ENCODE data around the gene ELAVL1.
"Not testable (repeated sequence)": the region's sequence is repeated elsewhere in the genome, so short reads cannot be mapped to it uniquely, and the experiment has no call there.

Gene ELAVL1

DNA sequence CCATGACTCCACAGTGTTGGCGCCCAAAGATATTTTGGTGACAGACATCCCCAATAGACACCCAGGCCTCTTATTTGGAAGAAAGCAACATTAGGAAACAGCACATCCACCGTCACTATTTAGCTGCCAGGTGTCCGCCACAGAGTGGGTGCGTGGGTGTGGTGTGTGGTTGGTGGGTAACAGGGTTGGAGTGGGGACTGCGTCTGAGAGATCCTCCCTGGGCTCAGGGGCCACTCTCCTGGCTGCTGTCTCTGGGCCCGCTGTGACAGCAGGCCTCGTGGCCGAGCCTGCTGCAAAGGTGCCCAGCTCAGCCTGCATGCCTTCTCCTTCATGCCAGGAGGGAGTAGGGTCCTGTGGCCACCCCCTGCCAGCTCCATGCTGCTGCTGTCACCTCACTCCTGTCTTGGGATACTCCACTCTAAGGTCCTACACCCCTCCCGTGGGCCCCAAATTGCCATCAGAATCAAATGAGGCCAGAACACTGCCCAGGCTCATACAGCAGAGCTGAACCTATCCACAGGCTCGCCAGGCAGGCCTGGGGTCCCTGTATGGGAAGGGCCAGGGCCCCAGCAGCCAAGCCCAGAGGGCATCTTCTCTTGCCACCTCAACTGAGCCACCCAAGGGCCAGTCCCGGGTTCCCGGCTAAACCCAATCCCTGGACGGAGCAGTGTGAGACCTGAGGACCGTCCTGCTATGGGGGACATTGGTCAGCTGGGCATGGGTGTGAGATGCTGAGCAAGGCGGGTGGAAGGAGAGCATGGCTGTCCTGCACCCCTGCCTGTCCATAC is 37.2 kb downstream of the ELAVL1 start:
- DNase-seq = no peak

GRCh38 chr19:7965921-7966665 is 39.3 kb downstream of the ELAVL1 start:
- no peak for DNase-seq

DNA sequence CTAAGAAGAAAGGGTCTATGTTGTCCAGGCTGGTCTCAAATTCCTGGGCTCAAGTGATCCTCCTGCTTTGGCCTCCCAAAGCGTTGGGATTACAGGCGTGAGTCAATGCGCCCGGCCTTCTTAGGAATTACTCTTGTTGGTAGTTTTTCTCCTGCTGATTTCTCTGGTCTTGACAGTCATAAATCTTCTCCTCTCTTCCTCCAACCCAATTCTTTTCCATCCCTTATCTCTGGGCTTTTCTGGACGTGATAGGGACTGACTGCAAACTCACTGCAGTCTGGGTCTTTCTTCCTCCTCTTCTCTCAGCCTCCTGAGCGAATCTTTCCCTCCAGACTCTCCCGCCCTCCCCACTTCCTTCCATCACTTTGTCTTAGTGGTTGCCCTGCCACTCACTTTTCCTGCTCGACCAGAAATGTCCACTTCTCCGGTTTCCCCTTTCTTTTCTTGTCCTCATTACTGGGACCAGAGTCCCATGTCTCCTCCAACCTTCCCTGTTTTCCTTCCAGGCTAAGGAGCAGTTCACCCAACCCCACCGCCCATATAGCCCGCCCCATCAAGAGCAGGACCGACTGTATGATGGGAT is 40.1 kb downstream of the ELAVL1 start:
- DNase-seq = no peak

GRCh38 chr19:7963566-7963965 is 41.9 kb downstream of the ELAVL1 start:
- DNase-seq = no peak

- no peak for DNase-seq
These were observed 42.7 kb downstream of the ELAVL1 start for GRCh38 chr19:7962644-7963268.

DNA sequence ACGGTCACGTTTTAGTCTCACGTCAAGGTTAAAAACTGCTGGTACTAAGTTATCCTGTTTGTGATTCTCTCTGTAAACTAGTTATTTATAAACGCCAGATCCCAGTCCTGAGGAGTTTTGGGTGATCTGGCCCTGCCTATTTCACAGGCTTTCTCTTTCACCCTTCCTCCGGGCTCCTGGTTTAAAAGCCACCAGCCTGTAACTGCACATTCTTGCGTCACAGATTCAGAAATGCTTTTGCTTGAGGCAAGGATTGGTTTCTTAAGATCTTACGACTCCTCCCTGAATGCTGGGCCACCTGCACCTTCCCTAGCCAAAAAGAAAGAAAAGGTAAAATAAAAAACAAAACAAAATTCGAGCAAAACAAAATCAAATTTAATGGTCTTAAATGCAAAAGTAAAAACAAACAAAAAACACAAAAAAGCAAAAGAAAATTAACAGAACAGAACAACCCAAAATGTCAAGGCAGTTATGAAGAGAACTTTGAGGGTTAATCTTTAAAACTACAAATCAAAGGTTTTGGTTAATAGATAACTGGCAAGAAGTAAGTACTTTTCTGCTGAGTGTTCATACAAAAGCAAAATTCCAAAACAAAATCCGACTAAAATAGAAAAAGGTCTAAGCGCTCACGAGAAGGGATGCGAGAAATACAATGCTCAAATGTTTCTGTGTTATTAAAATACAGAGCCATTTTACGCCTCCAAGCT is 43.4 kb downstream of the ELAVL1 start:
- DNase-seq = no peak

DNA sequence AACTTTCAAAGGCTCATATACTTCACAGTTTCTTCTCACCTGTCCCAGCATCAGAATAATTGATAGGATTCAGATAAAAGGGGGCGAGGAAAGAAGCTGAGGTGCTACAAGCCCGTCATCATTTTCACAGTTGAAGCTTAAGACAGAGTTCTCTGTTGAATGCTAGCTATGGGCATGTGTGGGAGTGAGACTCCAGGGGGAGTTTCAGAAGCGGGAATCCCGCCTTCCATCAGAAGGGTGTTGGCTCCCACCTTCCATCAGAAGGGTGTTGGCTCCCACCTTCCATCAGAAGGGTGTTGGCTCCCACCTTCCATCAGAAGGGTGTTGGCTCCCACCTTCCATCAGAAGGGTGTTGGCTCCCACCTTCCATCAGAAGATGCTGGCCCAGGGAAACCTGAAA is 44.4 kb downstream of the ELAVL1 start:
- not testable (repeated sequence) for DNase-seq

- DNase-seq = no peak
These were observed 46.2 kb downstream of the ELAVL1 start for GRCh38 chr19:7959211-7959610.

- no peak for DNase-seq
These were observed 49.7 kb downstream of the ELAVL1 start for GRCh38 chr19:7955696-7956095.

- no peak for DNase-seq
These were observed 51.9 kb downstream of the ELAVL1 start for GRCh38 chr19:7953576-7953975.

GRCh38 chr19:7953060-7953459 is 52.4 kb downstream of the ELAVL1 start:
- DNase-seq = no peak

- DNase-seq = no peak
These were observed 57.5 kb downstream of the ELAVL1 start for GRCh38 chr19:7947939-7948338.

- peak; percentile 91 for DNase-seq
These were observed 61.2 kb downstream of the ELAVL1 start for GRCh38 chr19:7944177-7944761.

DNA sequence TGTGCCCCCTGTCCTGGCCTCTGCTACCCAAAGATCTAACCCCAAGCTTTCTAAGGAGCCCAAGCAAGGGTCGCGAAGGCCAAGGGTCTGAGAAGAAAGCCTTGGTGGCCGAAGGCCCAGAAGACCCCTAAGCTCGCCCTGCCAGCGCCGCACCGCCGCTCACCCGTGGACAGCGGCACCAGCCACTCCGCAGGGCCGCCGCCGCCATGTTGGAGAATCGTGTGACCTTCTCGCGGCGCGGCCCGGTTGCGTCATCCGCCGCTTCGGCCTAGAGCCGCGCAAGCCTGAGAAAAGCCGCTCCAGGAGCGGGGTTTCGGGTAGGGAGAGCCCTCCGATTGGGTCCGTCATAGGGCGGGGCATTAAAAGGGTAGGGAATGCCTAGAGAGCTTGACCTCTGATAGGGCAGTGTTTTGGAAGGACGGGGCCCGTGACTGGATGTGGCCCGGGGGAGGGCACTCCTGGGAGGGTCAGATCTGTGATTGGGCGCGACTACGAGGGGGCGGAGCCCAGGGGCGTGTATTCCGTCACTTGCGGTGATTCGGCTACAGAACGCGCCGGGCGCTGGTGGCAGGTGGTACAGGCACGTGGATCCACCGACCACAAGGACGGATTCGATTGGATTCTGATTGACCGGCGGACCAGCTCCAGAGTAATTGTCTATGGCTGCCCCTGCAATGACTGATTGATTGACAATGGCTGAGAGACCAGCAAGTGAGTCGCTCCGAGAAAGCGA is 61.8 kb downstream of the ELAVL1 start, which contains the start of gene TIMM44:
TIMM44 (minus strand) TSS at position 223 of the 733 bp plus-strand sequence; CDS start at position 208, 15 bp downstream.
- peak; percentile 99 for DNase-seq

DNA sequence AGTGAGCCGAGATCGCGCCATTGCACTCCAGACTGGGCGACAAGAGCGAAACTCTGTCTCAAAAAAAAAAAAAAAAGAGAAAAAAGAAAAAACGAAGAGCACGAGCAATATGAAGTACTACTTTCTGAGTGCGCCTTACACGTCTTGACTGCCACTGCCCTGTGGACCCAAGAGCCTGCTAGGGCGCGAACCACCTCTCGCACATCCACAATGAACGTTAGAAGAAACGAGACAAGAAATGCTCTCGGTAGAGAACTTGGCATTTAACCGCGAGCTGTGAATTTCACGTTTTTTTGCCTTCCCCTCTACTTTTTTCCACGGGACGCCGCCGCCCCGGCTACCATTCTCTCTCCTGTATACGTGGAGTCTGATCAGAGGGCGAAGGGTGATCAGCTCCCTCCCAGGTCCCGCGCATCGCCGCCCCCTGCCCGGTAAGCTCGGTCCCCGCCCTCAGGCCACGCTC is 62.4 kb downstream of the ELAVL1 start:
- no peak for DNase-seq

DNA sequence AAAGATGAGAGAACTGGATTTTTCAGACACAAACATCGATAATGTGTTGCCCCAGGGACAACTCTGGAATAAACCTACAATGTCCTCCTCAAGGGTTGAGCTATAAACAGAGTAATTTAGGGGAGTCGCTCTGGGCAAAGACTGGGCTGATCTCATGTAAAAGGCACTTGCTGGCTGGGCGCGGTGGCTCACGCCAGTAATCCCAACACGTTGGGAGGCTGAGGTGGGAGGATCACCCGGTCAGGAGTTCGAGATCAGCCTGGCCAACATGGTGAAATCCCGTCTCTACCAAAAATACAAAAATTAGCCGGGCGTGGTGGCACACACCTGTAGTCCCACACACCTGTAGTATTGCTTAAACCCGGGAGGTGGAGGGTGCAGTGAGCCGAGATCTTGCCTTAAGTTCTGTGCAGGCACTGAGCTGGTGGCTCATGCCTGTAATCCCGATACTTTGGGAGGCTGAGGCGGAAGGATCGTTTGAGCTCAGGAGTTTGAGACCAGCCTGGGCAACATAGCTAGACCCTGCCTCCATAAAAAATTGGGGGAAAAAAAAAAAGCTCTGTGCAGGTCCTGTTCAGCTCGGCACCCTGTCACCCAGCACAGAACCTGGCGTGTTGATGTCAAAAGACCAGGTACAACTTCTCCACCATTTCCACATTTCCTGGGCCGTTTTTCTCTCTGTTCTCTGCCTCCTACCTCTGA is 63.4 kb downstream of the ELAVL1 start:
- DNase-seq = no peak

DNA sequence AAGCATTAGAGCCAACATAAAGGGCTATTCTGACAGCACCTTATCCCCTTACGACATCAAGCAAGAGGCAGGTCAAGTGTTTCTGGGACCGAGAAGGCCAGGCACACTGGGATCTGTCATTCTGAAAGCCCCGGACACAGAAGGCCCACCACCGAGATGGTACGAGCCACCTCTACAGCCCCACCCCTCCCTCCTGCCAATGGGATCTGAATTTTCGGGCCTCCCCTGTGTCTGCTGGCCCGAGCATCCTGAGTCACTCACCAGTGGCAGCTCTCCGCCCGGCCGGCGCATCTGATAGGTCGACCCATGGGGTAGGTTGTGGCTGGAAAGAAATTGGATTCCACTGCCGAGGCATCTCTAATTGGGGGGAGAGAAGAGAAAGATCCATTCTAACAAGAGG is 64.6 kb downstream of the ELAVL1 start:
- no peak for DNase-seq

GRCh38 chr19:7934766-7935165 is 70.7 kb downstream of the ELAVL1 start:
- DNase-seq = no peak

DNA sequence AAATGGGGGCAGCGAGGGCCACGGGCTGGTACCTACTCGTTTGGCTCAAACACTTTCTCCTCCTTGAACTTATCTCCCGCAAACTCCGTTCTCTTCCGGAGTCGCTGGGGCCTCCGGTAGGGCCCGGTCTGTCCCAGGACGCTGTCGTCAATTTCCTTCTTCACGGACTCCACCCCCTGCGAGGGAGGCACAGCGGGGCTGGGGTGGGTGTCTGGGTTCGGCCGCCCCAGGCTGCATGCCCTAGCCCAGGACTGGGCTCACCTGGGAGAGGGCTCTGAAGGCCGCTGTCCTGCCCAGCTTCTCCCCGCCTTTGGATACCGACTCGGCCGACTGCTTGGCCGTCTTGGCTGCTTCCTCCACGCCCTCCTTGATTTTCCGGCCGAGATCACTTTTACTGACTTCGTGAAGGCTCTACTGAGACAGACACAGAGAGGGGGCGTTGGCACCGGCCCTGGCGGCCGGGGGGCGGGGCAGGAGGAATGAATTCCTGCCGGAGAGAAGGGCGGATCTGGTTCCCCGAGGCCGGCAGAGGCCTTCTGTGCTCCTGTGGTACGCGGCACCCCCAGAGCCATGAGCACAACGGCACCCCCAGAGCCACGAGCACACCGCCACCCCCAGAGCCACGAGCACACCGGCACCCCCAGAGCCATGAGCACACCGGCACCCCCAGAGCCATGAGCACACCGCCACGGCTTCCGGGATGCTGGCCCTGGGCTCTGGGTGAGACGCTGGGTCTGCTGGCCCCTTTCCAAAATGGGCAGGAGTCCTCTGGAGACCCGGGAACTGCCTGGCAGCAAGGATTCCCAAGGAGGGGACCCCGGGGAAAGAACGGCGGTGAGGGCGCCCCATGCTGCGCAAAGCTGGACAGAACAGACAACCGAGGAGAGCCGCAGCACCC is 71.4 kb downstream of the ELAVL1 start:
- no peak for DNase-seq

DNA sequence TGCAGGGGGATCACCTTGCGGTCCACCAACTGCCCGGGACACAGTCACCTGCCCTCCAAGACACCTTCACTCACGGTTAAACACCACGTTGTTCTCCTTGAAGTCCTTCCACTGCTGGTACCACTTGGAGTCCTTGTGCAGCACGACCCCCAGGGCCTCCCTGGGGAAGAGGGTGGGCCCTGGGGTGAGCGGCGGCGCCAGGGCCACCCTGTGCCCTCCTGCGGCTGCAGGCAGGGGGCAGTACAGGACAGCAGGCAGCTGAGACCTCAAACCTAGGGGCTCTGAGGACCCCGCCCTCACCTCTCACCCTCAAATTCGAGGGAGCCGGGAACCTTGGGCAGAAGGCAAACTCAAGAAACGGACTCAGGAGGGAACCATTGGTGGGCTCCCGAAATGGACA is 72.0 kb downstream of the ELAVL1 start:
- no peak for DNase-seq
